H1 (cell line): ENCODE results near the gene BRI3BP. TPM values are rescaled to one million over a fixed set of nuclear protein-coding genes. Genes with fewer than 3 reads are reported as not detected.

Experiments
- CTCF ChIA-PET: fragments of 300-600 bp; sonication (Branson Sonifier 250); formaldehyde crosslinking; loops from one replicate; lab custom pipeline; 2021; ENCODE audit not compliant: partially characterized antibody; lab: Charles Lee
- POLR2A ChIA-PET: fragments of 300-600 bp; sonication (Branson Sonifier 250); formaldehyde crosslinking; loops from one replicate; lab custom pipeline; 2021; ENCODE audit warnings: inconsistent platforms; ENCODE audit not compliant: partially characterized antibody; lab: Charles Lee
- DNase-seq, 2 experiments: peaks; one replicate each; pipeline versions ENCODE4 v3.0.0 to v3.0.0-alpha.2; 2010 to 2022; ENCODE audit warnings: low spot score in 2 of 2, low read depth in 1 of 2, mixed read lengths in 1 of 2
- FAIRE-seq: peaks from 2 replicates; lab custom pipeline; 2011; peaks lifted over from hg19 to GRCh38; lab: Jason Lieb, UNC
- H2AFZ ChIP-seq: 2 replicates; pipeline ENCODE4 v1.8.1; 2012; ENCODE audit warnings: low read length, inconsistent platforms
- H2AK5ac ChIP-seq: 2 replicates; pipeline ENCODE4 v1.6.1; 2013; ENCODE audit warnings: low read depth, low read length
- H2BK120ac ChIP-seq: replicated peaks from 2 replicates; pipeline ENCODE3; 2013; ENCODE audit warnings: low read depth, low read length, inconsistent platforms
- H2BK12ac ChIP-seq: 2 replicates; pipeline ENCODE4 v1.6.1; 2013; ENCODE audit warnings: low read depth, low read length
- H2BK15ac ChIP-seq: 2 replicates; pipeline ENCODE4 v1.6.1; 2013; ENCODE audit warnings: low read length
- H2BK20ac ChIP-seq: 2 replicates; pipeline ENCODE4 v1.6.1; 2013; ENCODE audit warnings: low read length
- H2BK5ac ChIP-seq: 2 replicates; pipeline ENCODE4 v1.6.1; 2013; ENCODE audit warnings: low read depth, low read length
- H3K14ac ChIP-seq: 2 replicates; pipeline ENCODE4 v1.6.1; 2013; ENCODE audit warnings: inconsistent platforms; ENCODE audit not compliant: insufficient read length
- H3K18ac ChIP-seq: 2 replicates; pipeline ENCODE4 v1.6.1; 2013; ENCODE audit warnings: low read length; ENCODE audit errors: extremely low read depth
- H3K23ac ChIP-seq: 2 replicates; pipeline ENCODE4 v1.6.1; 2013; ENCODE audit warnings: inconsistent platforms; ENCODE audit not compliant: insufficient read length
- H3K23me2 ChIP-seq: 2 replicates; pipeline ENCODE4 v1.6.1; 2013; ENCODE audit warnings: low read depth, low read length
- H3K27ac ChIP-seq: 2 replicates; pipeline ENCODE4 v1.6.1; 2011; ENCODE audit warnings: low read depth, low read length, inconsistent platforms
- H3K27me3 ChIP-seq, 4 experiments: replicated peaks in 1 of 4; 1 replicate in 1 of 4; 2 replicates in 3 of 4; pipeline versions ENCODE4 v1.6.1 to v1.8.1; 2011 to 2013; ENCODE audit warnings: low read length in 3 of 4, mild to moderate bottlenecking in 3 of 4, inconsistent platforms in 2 of 4, mixed read lengths in 2 of 4, moderate library complexity in 1 of 4; ENCODE audit not compliant: control insufficient read depth in 3 of 4, insufficient read depth in 3 of 4; ENCODE audit errors: extremely low read depth in 1 of 4
- H3K36me3 ChIP-seq, 4 experiments: 2 replicates each; pipeline versions ENCODE4 v1.6.1 to v1.8.1; 2011 to 2013; ENCODE audit warnings: mild to moderate bottlenecking in 4 of 4, low read length in 3 of 4, moderate library complexity in 2 of 4, control low read depth in 1 of 4, inconsistent platforms in 1 of 4; ENCODE audit not compliant: insufficient read depth in 4 of 4, control insufficient read depth in 2 of 4
- H3K4ac ChIP-seq: replicated peaks from 2 replicates; pipeline ENCODE3; 2013; ENCODE audit warnings: low read length, low read depth, mixed read lengths, inconsistent platforms; ENCODE audit not compliant: insufficient read length
- H3K4me1 ChIP-seq, 4 experiments: replicated peaks in 1 of 4; 1 replicate in 1 of 4; 2 replicates in 3 of 4; pipeline versions ENCODE4 v1.6.1 to v1.8.1; 2011 to 2013; ENCODE audit warnings: low read length in 3 of 4, inconsistent platforms in 2 of 4, mixed read lengths in 1 of 4; ENCODE audit not compliant: insufficient read depth in 4 of 4, control insufficient read depth in 3 of 4
- H3K4me2 ChIP-seq, 2 experiments: 2 replicates each; pipeline versions ENCODE4 v1.6.1 to v1.8.1; 2011 to 2013; ENCODE audit warnings: low read depth in 2 of 2, low read length in 2 of 2, control low read depth in 1 of 2, inconsistent platforms in 1 of 2, mild to moderate bottlenecking in 1 of 2; ENCODE audit not compliant: insufficient read depth in 1 of 2
- H3K4me3 ChIP-seq, 4 experiments: fragments of 200-600, 300-600 bp in 1 of 4; sonication (generic), shearing (Covaris generic), sonication (Bioruptor Twin) in 1 of 4; 2 replicates each; pipeline versions ENCODE4 v1.5.1 to v1.8.1; 2011 to 2016; ENCODE audit warnings: low read length in 4 of 4, low read depth in 3 of 4, control low read depth in 2 of 4, inconsistent platforms in 2 of 4, mild to moderate bottlenecking in 2 of 4, mixed read lengths in 1 of 4, moderate library complexity in 1 of 4; ENCODE audit not compliant: insufficient read depth in 2 of 4; ENCODE audit errors: extremely low read depth in 1 of 4
- H3K56ac ChIP-seq: replicated peaks from 2 replicates; pipeline ENCODE3; 2013; ENCODE audit warnings: low read depth, mild to moderate bottlenecking, mixed read lengths, low read length, inconsistent platforms; ENCODE audit not compliant: insufficient read length
- H3K79me1 ChIP-seq: 2 replicates; pipeline ENCODE4 v1.6.1; 2013; ENCODE audit warnings: low read depth, low read length, control low read depth
- H3K79me2 ChIP-seq, 2 experiments: 2 replicates each; pipeline versions ENCODE4 v1.6.1 to v1.8.1; 2012 to 2013; ENCODE audit warnings: low read length in 2 of 2, mild to moderate bottlenecking in 2 of 2, inconsistent platforms in 1 of 2; ENCODE audit not compliant: insufficient read depth in 2 of 2, control insufficient read depth in 1 of 2
- H3K9ac ChIP-seq, 4 experiments: replicated peaks in 1 of 4; 1 replicate in 1 of 4; 2 replicates in 3 of 4; pipeline versions ENCODE4 v1.6.1 to v1.8.1; 2011 to 2013; ENCODE audit warnings: low read depth in 3 of 4, low read length in 3 of 4, control low read depth in 2 of 4, mild to moderate bottlenecking in 2 of 4, moderate library complexity in 2 of 4, inconsistent platforms in 1 of 4; ENCODE audit errors: extremely low read depth in 1 of 4
- H3K9me3 ChIP-seq, 2 experiments: 2 replicates each; pipeline versions ENCODE4 v1.6.1 to v1.8.1; 2012 to 2013; ENCODE audit warnings: mild to moderate bottlenecking in 2 of 2, moderate library complexity in 2 of 2, control low read depth in 1 of 2, inconsistent platforms in 1 of 2, low read depth in 1 of 2, low read length in 1 of 2, mixed read lengths in 1 of 2; ENCODE audit not compliant: insufficient read depth in 2 of 2
- H4K20me1 ChIP-seq, 2 experiments: replicated peaks in 1 of 2; 2 replicates each; pipeline versions ENCODE3 to v1.8.1; 2011 to 2013; ENCODE audit warnings: inconsistent platforms in 2 of 2, low read length in 2 of 2, mild to moderate bottlenecking in 1 of 2; ENCODE audit not compliant: insufficient read depth in 2 of 2, control insufficient read depth in 1 of 2
- H4K5ac ChIP-seq: 2 replicates; pipeline ENCODE4 v1.6.1; 2013; ENCODE audit warnings: low read length, low read depth, mixed read lengths, inconsistent platforms; ENCODE audit not compliant: insufficient read length
- H4K8ac ChIP-seq: 2 replicates; pipeline ENCODE4 v1.8.0; 2013; ENCODE audit warnings: mild to moderate bottlenecking, moderate library complexity, low read length, inconsistent platforms; ENCODE audit not compliant: insufficient read depth; ENCODE audit errors: extremely low read depth
- H4K91ac ChIP-seq: replicated peaks from 2 replicates; pipeline ENCODE3; 2013; ENCODE audit warnings: low read length, mixed read lengths, inconsistent platforms; ENCODE audit not compliant: insufficient read length
- BACH1 ChIP-seq: IDR thresholded peaks from 2 replicates; pipeline ENCODE4 v1.6.1; 2012; ENCODE audit warnings: low read length, improper control_type of control experiment
- CEBPB ChIP-seq: IDR thresholded peaks from 2 replicates; pipeline ENCODE4 v1.6.1; 2012; ENCODE audit warnings: low read depth, low read length
- GABPA ChIP-seq: IDR thresholded peaks from 2 replicates; pipeline ENCODE4 v1.6.1; 2011; ENCODE audit warnings: mild to moderate bottlenecking, low read length, moderate library complexity, borderline replicate concordance; ENCODE audit not compliant: insufficient read depth
- GTF2F1 ChIP-seq: IDR thresholded peaks from 2 replicates; pipeline ENCODE4 v1.6.1; 2012; ENCODE audit warnings: low read depth, low read length, improper control_type of control experiment, borderline replicate concordance
- HDAC6 ChIP-seq: IDR thresholded peaks from one replicate; pipeline ENCODE4 v1.7.1; 2012; ENCODE audit warnings: low read depth, mild to moderate bottlenecking, inconsistent platforms, low read length, moderate library complexity
- JUN ChIP-seq: IDR thresholded peaks from 2 replicates; pipeline ENCODE4 v1.6.1; 2011; ENCODE audit warnings: low read depth, mild to moderate bottlenecking, improper control_type of control experiment, low read length
- SUZ12 ChIP-seq: fragments of 200-600 bp; sonication (generic); IDR thresholded peaks from 2 replicates; pipeline ENCODE4 v1.6.1; 2012; ENCODE audit warnings: mild to moderate bottlenecking, inconsistent platforms, low read length, moderate library complexity, mixed read lengths
- WGBS, 2 experiments: shearing (Covaris generic) in 1 of 2; methylation state at CpG; one replicate each; pipeline versions ENCODE4 v1.1.6 to v1.1.7; 2013 to 2015; ENCODE audit warnings: low lambda C conversion rate in 2 of 2, mixed read lengths in 2 of 2, inconsistent platforms in 1 of 2, low coverage in 1 of 2, missing lambda C conversion rate in 1 of 2; ENCODE audit not compliant: insufficient replicate concordance in 2 of 2, insufficient coverage in 1 of 2, insufficient read length in 1 of 2; ENCODE audit errors: extremely low coverage in 1 of 2, missing lambda C conversion rate in 1 of 2; 5-methylcytosine and 5-hydroxymethylcytosine counted together
- polyA plus RNA-seq, 7 experiments: library from polyadenylated mRNA; depleted of rRNA in 3 of 7; stranded (reverse) in 5 of 7; unstranded in 2 of 7; fragments of >200 nt in 5 of 7; fragments of 200-250 nt in 2 of 7; gene quantifications; 1 replicate in 5 of 7; 2 replicates in 1 of 7; 4 replicates in 1 of 7; pipeline versions ENCODE4 v1.2.1 to v1.2.3, GENCODE V29; 2011 to 2013; ENCODE audit warnings: missing spikeins in 2 of 7, mixed read lengths in 2 of 7
- total RNA-seq: library from RNA; stranded (reverse); fragmentation: NEBNext Ultra II Directional; extraction: Animal tissue kit (Norgen Biotek cat#: 25700); gene quantifications from 2 replicates; pipeline ENCODE4 v1.2.1, GENCODE V29; 2021
- TF ChIP-seq, protein P1 (sequence below): IDR thresholded peaks from 2 replicates; pipeline ENCODE4 v1.6.1; 2011; ENCODE audit warnings: low read depth, mild to moderate bottlenecking, low read length; ENCODE audit not compliant: insufficient read depth

BRI3BP gene
- total and polyA plus RNA-seq, 2 of the 8 experiments (the other 6 are each of a cell fraction or from before 2014, with no cell fraction given): 5.4 to 14.2 TPM

DNA sequence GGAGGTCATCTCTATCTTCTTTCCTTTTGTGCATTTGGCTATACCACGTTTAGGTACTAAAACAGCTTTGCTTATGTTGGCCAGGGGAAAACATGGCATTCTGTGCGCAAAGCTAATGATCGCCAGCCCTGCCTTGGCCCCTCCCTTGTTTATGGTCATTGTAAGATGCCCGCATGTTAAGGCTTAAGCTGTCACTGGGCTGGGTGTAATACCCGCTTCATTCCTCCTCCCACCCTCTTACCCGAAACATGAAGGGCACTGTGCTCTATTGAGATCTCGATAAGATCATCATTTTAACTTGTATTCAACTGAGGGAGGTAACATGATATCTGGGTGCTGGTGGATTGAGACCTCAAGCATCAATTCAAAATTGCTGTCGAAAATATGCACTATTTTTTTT lies 34.7 kb downstream of the BRI3BP start:
- H3K9me3 ChIP-seq: no peaks in the 10 kb centered on the region
- POLR2A ChIA-PET: interaction anchor here (0.6 kb wide), 1 partner anchor 47 kb away, joined by 3 read pairs; no protein-coding TSS in a partner anchor
- TF ChIP-seq HDAC6 (no peak), JUN (no peak), GTF2F1 (no peak), GABPA (no peak), BACH1 (no peak), CEBPB (no peak), SUZ12 (no peak)
- TF ChIP-seq, protein P1, sequence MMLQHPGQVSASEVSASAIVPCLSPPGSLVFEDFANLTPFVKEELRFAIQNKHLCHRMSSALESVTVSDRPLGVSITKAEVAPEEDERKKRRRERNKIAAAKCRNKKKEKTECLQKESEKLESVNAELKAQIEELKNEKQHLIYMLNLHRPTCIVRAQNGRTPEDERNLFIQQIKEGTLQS: no peak

More for the DNA sequence above, 34.7 kb downstream of the BRI3BP start:
- Histone ChIP-seq H4K8ac (no peak overlapping the region), H4K5ac (no peak overlapping the region), H2AK5ac (no peak overlapping the region), H3K23me2 (no peaks in the 10 kb centered on the region), H3K27me3 (no peaks in the 10 kb centered on the region), H2BK120ac (no peak overlapping the region), H3K56ac (no peak overlapping the region), H3K36me3 (peaks cover 0 to 12% (median 3%) of the 10 kb centered on the region in 4 experiments; a peak in 4 of 8 replicates), H3K23ac (no peak overlapping the region), H3K9ac (no peak overlapping the region), H3K4ac (peak overlapping the region; percentile 53), H2BK20ac (no peak overlapping the region), H3K4me2 (no peak overlapping the region), H2BK12ac (no peak overlapping the region), H3K14ac (no peak overlapping the region), H4K91ac (no peak overlapping the region), H3K4me3 (no peak overlapping the region), H2BK15ac (no peak overlapping the region), H3K79me2 (no peaks in the 10 kb centered on the region), H3K79me1 (no peaks in the 10 kb centered on the region), H3K4me1 (no peaks in the 10 kb centered on the region; a peak in 1 of 7 replicates), H2AFZ (no peak overlapping the region), H3K27ac (no peak overlapping the region), H2BK5ac (no peak overlapping the region), H4K20me1 (peaks cover 0 to 2% of the 10 kb centered on the region in 2 experiments), H3K18ac (no peak overlapping the region)
- 87% methylated on average over 8 of the region's 8 CpGs; no CpG with 5 or more reads in 1 of the 2 experiments for WGBS, 2 experiments
- CTCF ChIA-PET: interaction anchor here (0.8 kb wide), 1 partner anchor 117 kb away, joined by 3 read pairs; no protein-coding TSS in a partner anchor
- FAIRE-seq: no peak
- no peak for DNase-seq
